Midbrain (tissue), 1 donor: ENCODE measurements around the gene WIPF1.
A peak's percentile ranks its signal among the peaks of the same experiment; 100 is the strongest.

Experiments
- DNase-seq: peaks from one replicate; lab custom pipeline; 2025; lab: John Stamatoyannopoulos, UW

The WIPF1 gene

DNA sequence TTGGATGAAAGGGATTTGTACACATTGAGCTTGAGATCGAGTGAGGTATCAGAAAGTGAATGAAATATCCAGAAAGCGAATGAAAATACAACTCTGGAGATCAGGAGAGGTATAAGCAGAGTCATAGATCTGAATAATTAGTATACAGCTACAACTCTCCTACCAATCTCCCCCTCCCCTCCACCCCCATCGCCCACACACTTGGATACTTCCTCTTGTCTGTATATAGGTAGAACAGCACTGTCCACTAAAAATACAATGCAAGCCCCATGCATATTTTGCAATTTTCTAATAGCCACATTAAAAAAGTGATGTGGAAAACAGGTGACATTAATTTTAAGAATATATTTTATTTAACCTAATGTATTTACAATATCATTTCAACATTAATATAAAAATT, 23.7 kb upstream of the WIPF1 start:
- no peak for DNase-seq

DNA sequence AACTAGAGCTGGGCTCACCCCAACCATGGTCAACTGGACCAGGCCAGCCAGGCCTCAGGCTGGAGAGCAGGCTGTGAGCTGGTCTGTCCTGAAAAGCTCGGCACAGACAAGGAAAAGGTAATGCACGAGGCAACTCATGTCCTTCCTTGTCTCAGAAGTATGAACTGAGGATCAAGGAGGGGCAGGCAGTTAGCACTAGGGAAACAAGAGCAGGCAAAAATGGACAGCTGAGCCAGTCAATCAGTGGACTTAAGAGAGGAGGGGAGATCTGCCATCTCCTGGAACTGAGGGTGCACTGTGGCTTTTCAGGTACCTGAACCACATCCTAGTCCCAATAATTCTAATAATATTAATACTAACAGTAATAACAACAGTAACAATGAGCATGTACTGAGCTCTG, 20.6 kb upstream of the WIPF1 start:
- no peak for DNase-seq

DNA sequence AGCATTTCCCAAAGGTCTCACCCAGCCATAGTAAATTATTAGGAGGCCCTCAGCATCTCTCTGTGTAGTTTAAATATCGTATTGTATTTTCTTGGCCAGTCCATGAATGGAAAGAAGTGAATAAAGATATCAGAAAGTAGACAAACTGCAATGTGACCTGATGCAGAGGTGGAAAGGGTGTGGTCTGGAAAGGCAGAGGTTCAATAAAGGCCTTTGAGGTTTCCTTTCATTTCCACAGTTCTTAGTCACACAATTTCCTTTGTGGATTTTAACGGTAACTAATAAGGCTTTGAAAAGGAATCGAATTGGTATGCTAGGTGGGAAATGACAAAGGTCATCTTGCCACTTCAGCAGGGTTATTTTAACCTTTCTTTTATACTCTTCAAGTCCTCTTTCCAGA, 20.1 kb upstream of the WIPF1 start:
- no peak for DNase-seq

DNA sequence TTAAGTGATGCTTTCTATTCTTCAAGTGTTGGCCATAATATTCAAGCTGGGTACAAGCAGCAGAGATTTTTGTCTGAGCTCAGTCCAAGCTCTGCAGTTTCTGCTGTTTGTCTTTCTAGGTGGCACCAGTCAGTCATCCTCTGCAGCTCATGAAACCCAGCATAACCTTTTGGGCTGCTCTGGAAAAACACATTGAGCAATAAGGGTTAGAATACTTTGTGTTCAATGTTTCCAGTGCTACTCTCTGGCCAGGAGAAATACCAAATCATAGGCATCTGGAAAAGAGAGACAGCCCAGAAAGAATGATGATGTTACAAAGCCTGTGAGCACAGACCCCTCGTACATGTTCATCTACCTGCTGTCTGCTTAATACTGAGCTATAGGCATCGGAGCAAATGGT, 19.5 kb upstream of the WIPF1 start:
- no peak for DNase-seq

DNA sequence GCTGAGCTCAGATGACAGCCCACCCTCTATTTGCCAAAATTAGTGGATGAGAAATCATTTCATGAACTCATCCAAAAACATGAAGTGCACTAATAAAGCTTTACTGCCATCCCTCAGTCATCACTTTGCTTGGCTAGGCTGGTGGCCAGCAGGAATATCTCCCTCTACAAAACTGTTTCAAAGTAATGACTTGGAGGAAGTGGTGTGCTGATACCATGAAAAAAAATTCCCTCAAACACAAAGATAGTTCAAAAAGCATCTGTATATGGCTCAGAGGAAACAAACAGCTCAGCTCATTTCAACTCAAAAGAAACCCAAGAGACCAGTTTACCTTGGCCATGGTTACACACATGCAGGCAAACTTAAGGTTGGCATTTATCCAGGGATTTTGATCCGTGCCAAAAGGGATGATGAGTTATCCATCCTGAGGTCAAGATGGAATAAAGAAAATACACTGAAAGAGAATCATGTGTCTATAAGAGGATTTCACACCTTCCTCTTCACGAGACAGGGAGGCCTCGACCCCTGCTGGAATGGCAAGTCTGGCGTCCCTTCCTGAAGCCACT, 18.4 kb upstream of the WIPF1 start:
- no peak for DNase-seq

DNA sequence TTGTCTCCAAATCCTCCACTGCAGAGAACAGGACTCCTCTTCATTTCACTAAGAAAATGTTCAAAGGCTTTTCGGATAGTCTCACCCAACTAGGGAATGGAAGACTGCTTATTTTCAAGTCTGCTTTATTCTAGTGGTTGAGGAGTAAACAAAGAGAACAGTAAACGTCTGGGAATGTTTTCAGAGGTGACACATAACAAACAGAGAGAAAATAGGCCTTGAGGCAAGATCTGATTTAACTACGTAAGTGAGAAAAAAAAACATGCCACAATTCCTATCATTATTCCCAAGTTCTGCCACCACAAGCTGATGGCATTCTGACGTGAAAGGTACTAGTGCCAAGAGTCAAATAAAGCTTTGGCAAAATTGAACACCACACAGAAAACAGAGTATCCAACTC, 16.7 kb upstream of the WIPF1 start:
- DNase-seq, result no peak

DNA sequence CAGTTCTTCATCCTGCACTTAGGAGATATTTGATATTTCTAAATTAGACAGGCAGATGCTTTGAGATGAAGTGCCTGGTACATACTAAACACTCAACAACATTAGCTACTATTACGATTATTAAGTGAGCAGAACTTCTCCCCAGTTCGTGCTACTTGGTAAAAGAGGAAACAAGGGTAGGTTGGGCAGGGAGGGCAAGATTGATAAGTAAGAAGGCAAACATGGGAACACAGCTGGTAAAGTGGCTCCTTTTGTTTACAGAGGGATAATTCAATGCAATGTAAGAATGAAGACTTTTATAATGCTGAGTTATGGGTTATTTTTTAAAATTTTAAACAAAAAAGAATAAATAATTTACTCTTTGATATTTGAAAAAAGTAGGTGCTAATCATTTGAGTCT, 15.9 kb upstream of the WIPF1 start:
- DNase-seq, result no peak

DNA sequence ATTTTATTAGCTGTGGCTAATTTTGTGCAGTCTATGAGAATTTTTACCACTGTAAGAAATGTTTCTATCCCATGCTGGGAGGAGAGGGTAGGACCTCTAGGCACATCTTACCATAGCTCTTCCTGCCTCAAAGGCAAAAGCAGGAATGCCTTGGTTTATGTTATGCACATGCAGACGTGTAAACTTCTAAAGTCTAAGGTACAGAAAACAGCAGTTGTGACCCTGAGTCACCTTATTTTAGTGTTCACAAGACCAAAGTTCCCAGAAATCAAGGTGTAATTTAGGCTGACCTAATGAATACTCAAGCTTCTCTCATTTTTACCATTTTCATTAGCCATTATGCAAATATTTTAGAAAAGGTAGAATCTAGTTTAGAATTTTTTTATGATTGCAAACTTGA, 15.4 kb upstream of the WIPF1 start:
- no peak for DNase-seq

DNA sequence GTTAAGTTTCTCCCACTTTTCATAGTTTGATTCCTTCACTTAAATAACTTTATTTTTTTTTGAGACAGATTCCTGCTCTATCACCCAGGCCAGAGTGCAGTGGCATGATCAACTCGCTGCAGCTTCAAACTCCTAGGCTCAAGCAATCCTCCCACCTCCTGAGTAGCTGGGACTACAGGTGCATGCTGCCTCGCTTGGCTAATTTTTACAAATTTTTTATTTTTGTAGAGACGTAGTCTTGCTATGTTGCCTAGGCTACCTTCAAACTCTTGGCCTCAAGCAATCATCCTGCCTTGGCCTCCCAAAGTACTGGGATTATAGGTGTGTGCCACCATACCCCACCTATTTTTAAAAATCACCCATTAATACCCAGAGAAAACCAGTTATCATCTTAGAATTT, 14.2 kb upstream of the WIPF1 start:
- no peak for DNase-seq

DNA sequence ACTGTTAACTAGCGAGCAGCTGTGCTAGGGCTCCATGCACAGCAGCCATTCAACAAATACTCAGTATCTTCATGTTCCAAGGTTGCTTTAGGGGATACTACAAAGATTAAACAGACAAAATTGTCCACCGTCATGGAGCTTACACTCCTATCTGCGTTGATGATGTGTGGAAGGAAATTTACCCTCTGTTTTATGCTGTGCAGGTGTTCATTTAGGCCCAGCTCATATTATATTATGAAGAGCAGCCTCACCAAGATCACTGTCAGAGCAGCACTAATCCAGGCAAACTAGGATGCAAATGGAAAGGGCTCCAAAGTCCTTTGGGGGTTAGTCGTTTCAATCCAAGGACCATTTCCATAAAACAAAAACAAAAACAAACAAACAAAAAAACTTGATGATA, 13.4 kb upstream of the WIPF1 start:
- no peak for DNase-seq

DNA sequence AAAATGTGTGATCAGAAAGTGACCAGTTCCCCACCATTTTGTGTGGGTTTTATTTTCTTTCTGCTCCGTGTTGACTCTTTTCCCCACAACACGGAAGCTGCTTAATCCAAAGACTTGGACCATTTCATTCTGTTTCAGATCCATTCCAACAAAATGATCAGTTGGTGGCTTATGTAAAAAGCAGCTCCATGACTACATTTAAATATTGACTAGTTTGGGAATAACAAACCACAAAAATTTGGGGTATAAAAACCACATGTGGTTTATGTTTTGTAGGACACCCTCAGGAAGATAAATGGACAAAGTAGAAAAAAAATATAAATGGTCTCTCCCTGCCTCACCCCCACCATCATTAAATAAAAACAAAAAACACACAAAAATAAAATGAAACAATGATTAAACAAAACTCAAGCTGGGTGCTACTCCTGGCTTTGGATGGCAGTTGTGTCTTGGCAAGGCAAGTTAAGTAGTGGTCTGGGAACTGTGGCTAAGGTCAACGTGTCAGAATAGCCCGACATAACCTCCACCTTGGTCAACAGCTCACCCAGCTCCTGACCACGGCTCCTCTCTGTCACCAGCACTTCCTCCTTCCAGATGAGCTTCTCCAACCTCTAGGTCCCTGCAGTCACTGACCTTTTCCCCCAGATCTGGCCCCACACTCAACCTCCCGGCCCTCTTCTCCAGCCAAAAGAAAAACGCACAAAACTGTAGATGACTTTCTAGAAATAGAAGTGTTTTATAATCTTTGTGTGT, 12.8 kb upstream of the WIPF1 start:
- no peak for DNase-seq

DNA sequence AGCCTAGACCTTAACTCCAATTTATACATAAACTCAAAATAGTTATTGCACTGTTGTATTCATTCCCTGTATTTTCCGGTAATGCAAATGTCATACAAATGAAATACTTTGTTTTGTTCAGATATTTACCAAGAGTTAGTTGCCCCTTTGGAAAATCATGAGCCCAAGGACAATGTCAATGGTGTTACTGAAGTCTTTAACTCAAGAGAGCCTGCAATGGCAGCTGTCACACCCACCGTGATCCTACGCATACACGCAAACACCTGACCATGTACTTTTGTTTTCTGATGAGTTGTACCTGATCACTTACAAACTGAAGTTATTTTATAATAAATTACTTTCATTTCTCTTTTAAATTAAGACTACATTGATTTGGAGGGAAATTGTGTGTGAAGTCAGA, 11.7 kb upstream of the WIPF1 start:
- no peak for DNase-seq

DNA sequence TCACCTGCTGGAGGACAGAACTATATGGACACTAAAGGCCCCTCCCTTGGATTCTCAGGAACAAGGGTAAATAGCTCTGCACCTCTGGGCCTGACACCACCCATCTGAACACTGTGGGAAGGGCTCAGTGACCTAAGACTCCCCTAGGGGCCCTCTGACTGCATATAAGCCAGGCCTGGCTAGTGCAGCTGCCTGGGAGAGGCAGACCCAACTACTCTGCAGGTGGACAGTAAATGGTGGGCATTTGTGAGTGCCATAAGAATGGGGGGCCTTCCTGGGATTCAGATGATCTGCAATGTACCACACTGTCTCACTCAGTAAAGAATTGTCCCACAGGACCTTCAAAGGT, 11.2 kb upstream of the WIPF1 start:
- no peak for DNase-seq

DNA sequence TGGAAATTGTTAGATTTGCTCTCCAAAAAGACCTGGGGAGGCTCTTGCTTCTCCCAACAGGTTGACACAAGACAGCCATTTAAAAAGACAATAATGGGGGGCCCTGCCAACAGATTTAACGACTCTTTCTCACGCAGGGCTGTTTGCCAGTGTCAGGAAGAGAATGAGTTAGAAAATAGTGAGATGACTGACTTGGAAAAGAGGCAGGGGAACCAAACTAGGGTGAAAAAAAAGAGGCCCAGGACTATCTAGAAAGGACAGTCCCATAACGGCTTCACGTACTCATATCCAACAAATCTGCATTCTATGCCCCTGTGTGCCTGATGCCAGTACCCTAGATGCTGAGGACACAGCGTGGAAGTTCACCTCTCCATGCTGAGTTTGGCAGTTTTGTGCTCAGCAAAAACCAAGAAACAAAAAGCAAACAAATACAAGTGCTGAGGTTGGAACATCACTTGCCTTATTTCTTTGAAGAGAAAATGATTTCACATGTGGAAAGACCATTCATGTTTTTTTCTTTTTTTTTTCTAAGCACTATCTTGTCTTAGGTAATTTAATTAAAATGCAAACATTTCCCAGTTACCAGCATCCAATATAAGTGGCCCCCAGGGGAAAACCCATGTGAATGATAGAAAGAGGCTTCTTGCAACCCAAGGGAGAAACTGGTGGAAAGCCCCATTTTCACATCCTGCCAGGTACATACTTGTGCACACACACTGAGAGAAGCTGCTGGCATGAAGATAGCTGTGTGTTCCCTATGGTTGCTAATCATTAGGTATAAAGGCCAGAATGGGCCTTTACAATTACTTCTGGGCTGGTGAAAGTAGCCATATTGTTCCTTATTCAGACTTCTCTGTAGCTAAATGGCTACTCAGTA, 10.6 kb upstream of the WIPF1 start:
- DNase-seq, result no peak

DNA sequence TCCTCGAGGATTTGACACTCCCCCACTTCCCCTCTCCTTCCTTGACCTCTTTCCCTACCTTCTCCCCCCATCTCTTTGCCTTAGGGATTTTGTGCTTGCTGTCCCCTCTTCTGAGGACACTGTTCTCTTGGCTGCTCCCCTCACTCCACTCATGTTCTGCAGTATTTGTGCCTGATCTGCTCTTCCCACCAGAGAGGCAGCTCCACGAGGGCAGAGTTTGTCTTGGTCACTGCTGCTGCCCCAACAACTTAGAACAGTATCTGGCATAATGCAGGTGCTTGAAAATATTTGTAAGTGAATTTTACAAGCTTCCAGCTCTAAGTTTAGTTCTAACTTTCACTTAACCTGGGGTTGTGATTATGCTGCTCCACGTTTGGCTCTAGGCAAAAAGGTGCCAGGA, 10.0 kb upstream of the WIPF1 start:
- no peak for DNase-seq

DNA sequence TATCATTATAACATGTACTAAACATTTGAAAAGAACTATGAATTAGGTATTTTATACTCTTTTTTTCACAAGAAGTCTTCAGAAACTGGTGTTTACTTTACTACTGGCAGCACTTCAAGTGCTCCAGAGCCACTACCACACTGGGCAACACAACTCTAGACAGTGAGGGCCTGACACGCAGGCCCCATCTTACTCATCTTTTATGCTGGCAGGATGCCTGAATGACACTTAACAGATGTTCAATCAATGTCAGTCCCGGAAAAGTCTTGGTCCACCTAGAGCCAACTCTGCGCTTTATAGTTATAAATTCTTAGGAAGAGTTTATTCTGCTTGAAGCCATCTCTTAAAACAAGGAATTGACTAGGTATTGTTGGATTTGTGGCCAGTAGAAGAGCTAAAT, 8.7 kb upstream of the WIPF1 start:
- DNase-seq, result peak; percentile 31

DNA sequence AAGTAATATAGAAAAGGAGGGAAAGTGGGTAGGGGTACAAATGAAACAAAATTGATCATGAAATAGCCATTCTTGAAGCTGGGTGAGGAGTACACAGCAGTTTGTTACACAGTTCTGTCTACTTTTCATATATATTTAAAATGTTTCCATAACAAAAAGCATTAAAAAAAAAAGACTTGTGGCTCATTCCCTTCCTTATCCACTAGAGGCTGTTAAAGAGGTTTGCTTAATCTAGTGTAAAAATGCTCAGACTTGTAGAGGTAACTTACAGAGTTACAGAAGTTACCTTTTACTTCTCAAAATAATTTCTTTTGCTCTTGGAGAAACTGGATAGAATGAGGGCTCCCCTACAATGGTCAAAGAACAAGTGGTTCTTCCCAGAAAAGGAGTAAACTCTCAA, 8.1 kb upstream of the WIPF1 start:
- no peak for DNase-seq

DNA sequence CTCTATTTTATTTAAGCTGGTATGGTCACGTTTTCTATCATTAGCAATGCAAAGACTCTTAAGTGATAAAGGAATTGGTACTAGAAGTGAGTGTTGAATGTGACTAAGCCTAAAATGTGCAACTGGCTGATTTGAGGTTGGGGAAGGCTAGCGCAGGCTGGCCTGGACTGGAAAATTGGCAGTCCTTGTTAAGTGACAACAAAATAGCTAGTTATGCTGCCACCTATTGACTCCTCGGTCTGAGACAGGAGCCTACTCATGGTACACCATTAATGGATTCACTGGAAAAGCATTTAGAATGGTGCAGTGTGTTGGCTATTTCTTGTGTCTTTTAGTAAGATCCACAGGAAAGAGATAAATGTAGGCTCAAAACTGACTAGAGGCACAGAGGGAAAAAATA, 5.7 kb upstream of the WIPF1 start:
- DNase-seq, result peak; percentile 89

DNA sequence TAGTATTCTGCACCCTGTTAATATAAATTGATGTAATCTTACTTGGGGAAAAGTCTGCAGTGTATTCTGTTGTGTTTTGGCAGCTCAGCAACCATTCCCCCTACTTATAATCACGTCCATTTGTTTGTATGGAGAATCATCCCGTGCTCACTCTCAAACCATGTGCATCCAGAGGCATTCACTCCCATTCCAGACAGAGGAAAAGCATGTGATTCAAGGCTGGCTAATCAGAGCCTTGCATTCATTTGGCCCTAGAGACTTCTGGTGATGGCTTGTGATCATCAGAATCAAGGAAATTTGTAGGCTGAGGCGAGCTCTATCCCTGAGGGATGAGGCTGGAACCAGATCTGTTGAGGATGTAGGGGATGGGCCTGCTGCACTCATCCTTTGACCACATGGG, 5.1 kb upstream of the WIPF1 start:
- no peak for DNase-seq

DNA sequence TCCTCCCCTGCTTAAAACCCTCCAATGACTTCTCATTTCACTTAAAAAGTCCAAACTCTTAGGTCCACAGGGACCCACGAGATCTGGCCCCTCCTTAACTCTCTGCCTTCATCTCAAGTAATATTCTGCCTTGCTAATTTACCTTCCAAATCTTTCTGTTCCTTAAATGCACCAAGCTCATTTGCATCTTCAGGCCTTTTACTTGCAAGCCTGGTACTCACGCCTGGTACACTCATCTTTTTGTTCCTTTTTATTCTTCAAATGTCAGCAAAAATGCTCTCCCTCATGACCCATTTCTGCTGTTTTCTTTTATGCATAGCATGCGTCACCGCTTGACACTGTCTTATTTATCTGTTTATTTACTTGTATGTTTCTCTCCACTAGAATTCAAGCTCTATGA, 2.7 kb upstream of the WIPF1 start:
- no peak for DNase-seq

DNA sequence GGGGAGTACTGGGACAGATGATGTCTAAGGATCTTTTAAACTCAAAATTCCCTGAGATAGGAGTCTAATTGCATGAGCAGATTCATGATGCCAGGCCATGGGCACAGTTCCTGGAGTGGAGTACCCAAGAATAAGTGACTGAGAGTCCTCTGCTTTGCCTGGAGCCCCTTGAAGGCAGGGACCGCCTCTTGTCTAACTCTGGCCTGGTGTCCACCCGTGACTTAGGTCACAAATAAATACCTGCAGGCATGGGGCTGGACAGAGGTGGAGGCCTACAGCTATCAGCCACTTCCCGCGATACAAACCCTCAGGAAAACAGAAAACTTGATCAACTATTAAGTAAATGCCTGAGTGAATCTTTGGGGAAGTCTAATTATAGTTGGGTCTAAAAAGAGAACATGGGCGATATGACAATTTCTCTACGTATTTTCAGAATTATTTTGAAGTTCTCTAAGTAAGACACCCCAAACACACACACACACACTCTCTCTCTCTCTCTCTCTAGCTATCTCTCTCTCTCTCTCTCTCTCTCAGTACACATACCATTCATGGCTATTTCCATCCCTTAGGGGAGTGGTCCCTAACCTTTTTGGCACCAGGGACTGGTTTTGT, 1.8 kb upstream of the WIPF1 start:
- DNase-seq, result no peak

DNA sequence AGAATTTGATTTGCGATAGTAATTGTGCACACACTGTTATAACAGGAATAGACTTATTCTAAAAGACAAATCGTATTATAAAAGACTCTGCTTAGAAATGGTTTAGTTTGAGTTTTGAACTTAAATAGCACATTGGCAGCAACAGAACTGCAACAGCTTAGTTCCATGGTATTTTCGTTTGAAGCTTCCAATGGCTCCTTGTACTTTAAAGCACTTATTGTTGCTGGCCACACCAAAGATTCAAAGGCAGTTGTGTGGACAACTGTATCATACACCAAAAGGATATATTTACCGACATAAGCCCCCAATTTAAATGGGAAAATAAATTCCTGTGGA, 627 bp downstream of the WIPF1 start:
- DNase-seq, result no peak

DNA sequence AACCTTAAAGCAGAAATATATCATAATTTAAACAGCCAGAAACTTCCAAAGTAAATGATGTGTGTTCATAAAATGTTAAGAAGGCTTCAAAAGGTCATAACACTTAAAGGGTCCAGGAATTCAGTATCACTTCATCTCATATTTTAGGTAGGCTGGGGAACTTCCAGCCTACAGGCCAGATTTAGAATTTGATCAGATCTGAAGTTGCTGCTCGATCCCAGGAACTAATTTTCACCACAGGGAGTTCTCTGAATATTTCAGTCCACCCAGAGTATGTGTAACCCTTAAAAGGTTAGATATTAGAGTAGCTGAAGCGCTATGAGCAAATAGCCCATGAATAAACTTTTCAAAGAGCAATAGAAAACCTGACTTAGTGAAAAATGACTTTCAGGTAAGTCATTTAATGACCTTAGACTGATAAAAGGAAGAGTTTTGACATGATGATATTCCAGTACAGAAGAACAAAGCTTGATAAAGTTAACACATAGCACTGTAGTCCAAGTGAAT, 1.7 kb downstream of the WIPF1 start:
- DNase-seq, result no peak
